HS-27A (cell line): ENCODE measurements around the gene MAN2A2.
"Not testable (repeated sequence)": the region's sequence is repeated elsewhere in the genome, so short reads cannot be mapped to it uniquely, and the experiment has no call there.

Source experiments
- DNase-seq: peaks from one replicate; pipeline ENCODE4 v3.0.0-alpha.2; 2012; ENCODE audit warnings: low read depth, missing footprints

MAN2A2 gene

DNA sequence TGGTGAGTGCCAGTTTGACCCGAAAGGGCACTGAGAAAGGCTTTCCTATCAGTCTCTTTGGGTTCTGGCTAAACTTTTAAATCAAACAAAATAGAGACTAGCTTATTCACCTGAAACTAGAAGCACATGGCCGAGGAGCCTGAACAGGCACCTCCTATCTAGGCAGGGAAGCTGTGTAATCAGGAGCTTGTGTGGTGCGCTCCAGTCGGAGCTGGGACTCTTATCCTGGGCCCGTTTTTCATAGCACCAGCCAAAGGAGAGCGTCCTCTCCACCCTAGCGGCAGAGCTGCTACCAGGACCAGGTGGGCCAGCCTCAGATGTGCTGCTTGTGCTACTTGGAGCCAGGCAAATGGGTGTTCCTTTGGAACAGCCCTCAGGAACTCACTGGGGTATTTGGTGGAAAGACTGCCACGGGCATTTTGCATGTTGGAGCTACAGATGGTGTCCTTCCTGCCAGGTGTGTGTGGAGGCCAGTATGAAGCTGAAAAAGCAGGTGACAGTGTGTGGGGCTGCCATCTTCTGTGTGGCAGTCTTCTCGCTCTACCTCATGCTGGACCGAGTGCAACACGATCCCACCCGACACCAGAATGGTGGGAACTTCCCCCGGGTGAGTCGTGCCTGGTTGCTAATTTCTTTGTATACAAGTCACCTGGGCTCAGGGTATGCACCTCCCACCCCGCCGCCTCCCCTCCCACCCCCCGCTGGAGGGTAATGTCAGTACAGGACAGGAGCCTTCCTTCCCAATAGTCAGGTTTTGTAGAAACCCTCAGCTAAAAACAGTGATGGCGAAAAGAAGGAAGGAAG is 833 bp downstream of the MAN2A2 start:
- DNase-seq: no peak

DNA sequence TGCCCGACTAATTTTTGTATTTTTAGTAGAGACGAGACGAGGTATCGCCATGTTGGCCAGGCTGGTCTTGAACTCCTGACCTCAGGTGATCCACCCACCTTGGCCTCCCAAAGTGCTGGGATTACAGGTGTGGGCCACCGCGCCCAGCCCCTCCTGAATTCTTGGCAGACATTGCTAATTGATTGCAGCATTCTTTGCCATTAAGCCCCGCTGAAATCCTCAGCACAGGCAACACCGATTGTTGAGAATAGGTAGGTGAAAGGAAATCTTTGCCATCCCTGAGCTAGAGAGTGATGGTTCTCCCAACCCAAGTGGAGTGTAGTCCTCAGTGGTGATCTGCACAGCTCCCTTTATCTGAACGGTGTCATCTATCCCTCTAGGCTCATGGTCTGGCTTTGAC is 1.6 kb downstream of the MAN2A2 start:
- no peak for DNase-seq

DNA sequence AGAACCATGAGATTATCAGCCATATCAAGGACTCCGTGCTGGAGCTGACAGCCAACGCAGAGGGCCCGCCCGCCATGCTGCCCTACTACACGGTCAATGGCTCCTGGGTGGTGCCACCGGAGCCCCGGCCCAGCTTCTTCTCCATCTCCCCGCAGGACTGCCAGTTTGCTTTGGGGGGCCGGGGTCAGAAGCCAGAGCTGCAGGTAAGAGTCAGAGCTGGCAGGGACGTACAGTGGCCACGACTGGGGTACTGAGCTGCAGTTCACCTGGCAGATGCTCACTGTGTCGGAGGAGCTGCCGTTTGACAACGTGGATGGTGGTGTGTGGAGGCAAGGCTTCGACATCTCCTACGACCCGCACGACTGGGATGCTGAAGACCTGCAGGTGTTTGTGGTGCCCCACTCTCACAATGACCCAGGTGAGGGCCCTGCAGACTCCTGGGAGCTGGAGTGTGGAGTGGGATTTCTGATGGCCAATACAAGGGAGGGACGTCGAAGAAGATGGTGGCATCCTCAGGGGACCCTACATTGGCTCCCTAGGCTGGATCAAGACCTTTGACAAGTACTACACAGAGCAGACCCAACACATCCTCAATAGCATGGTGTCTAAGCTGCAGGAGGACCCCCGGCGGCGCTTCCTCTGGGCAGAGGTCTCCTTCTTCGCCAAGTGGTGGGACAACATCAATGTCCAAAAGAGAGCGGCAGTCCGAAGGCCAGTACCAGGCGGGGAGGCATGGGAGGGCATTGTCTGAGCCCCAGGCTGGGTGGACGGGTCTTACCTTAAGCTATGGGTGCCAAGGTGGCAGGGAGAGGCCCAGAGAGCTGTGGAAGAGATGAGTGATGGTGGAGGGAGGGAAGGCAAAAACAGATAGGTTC is 2.4 kb downstream of the MAN2A2 start:
- no peak for DNase-seq

DNA sequence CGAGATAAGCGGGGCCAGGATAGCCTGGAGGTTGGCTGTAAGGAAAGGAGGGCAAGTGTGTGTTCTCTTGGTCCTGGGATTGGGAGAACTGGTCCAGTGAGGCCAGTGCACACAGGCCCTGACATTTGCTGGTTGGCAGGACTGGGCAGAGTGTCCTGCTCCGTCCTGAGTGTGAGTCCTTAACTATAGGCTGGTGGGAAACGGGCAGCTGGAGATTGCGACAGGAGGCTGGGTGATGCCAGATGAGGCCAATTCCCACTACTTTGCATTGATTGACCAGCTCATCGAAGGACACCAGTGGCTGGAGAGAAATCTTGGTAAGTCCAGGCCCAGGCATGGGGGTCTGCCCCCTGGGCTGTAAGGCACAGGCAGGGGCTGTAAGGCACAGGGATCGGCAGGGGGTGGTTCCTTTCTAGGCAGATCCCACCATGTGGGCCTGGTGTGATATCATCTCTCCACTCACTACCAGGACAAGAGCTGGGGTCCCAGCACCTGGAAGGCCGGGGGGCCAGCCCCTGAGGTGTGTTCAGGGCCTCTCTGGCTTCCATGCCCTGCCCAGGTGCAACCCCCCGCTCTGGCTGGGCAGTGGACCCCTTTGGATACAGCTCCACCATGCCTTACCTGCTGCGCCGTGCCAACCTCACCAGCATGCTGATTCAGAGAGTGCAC is 3.2 kb downstream of the MAN2A2 start:
- no peak for DNase-seq

DNA sequence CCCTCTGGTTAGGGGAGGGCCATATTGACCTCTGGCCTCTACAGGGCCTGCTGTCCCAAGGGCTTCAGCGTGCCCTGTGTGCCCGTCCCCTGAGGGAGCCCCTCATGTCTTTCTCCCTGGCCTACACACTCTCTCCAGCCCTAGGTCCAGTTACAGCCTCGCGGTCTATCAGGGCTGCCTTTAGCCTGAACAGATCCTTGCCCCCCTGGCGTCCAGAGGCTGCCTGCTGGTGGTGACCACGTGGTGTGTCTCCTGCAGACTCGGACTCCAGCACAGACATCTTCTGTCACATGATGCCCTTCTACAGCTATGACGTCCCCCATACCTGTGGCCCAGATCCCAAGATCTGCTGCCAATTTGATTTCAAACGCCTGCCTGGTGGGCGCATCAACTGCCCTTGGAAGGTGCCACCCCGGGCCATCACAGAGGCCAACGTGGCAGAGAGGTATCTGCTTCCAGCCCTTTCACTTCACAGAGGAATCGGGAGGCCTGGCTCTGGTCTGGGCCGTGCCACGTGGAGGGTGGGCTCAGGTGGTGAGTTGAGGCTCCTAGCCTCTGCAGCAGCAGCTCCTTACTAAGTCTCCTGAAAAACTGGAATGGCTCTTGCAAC is 4.1 kb downstream of the MAN2A2 start:
- DNase-seq: no peak

DNA sequence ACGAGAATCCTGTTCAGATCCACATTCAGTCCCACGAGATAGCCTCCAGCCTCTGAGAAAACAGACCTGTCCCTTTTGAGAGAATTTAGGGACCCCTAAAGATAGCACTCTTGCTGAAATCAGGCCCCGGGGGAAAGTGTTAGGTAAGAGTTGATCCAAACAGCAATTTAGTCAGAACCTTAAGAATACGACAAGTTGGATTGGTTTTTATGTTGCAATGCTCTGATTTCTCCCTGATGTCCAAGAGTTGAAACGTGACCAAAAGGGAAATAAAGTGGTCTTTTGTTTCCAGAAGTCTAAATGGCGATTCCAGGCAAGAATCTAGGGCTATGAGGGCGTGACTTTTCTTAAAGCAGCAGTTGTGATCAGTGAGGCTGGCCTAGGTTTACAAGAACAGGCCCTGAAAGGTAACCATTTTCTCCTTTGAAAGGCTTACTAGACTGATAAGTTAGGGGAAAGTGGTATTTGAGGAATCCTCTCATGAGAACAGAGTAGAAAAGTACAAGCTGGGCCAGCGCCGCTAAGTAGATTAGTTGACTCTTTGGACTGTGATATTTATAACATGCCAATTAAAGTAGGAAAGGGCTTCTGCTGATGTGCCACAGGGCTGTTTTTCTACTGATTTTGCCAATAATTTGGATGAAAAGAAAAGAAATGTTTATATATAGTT is 4.9 kb downstream of the MAN2A2 start:
- DNase-seq: no peak

DNA sequence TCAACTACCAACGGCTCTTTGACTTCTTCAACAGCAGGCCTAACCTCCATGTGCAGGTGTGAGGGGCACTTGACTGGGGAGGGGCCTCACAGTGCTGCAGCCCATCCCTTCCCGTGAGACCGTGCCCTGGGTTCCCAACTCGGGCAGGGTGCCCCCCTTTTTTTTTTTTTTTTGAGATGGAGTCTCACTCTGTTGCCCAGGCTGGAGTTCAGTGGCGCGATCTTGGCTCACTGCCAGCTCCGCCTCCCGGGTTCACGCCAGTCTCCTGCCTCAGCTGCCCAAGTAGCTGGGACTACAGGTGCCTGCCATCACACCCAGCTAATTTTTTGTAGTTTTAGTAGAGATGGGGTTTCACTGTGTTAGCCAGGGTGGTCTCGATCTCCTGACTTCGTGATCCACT is 6.3 kb downstream of the MAN2A2 start:
- DNase-seq: not testable (repeated sequence)

DNA sequence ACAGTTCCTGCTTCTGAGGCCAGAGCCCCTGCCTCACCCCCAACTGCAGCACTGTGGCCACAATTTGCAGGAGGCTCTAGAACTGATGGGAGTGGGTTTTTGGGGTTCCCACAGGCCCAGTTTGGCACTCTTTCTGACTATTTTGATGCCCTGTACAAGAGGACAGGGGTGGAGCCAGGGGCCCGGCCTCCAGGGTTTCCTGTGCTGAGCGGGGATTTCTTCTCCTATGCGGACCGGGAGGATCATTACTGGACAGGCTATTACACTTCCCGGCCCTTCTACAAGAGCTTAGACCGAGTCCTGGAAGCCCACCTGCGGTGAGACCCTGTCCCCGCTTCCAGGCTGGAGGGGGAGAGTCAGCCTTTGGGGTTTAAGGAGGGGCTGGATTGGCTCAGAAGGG is 6.9 kb downstream of the MAN2A2 start:
- no peak for DNase-seq

DNA sequence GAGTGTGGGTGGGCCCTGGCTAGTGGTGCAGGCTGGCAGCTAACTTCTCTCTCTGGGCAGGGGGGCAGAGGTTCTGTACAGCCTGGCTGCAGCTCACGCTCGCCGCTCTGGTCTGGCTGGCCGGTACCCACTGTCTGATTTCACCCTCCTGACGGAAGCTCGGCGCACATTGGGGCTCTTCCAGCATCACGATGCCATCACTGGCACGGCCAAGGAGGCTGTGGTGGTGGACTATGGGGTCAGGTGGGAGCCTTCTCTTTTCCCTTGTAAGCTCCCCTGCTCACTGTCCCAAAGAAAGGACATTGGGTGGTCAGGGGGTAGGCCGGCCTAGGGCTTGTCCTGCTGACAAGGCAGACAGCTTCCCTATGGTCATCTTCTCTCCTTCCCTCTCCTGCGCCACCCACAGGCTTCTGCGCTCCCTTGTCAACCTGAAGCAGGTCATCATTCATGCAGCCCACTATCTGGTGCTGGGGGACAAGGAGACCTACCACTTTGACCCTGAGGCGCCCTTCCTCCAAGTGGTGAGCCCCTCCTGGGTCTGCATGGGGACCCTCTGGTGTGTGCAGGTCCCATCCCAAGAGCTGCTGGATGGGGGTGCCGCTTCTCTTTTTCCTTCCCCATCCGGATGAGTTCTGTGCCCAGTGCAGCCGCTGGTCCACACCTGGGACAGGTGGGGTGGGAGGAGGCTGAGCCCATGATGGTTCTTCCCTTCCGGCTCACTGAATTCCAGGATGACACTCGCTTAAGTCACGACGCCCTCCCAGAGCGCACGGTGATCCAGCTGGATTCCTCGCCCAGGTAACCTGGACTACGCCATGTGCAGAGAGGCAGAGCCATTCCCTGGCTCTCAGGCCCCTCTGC is 7.6 kb downstream of the MAN2A2 start:
- DNase-seq: no peak

DNA sequence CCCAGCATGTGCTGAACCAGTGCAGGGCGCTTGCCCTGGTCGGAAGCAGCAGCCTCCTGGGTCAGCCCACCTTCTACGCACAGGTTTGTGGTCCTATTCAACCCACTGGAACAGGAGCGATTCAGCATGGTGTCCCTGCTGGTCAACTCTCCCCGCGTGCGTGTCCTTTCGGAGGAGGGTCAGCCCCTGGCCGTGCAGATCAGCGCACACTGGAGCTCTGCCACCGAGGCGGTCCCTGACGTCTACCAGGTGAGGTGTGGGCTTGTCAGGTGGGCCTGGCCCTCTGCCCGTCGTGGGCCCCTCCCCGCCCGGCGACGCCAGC is 8.2 kb downstream of the MAN2A2 start:
- DNase-seq: no peak

DNA sequence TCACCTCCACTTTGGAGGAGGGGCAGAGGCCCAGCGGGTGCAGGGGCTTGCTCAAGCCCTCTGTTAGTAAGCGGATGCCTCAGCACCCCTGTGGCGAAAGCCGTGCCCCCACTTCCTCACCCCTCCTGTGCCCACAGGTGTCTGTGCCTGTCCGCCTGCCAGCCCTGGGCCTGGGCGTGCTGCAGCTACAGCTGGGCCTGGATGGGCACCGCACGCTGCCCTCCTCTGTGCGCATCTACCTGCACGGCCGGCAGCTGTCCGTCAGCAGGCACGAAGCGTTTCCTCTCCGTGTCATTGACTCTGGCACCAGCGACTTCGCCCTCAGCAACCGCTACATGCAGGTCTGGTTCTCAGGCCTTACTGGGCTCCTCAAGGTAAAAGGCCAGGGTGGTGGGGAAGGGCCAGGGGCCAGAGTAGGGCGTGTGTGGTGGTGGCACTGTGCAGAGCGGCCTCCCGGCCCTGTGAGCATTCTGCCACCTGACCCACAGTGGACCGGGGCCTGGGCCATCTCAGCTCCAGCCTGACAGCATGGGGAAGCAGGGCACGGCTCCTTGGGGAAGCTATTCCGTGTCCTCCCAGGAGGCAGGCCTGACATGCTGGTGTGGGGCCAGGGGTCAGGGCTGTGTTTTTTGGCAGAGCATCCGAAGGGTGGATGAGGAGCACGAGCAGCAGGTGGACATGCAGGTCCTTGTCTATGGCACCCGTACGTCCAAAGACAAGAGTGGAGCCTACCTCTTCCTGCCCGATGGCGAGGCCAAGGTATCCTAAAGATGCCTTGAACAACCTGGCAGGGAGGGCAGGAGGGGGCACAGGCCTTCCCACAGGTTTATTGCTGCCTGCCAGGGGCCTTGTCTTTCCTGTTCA is 9.0 kb downstream of the MAN2A2 start:
- DNase-seq: no peak

DNA sequence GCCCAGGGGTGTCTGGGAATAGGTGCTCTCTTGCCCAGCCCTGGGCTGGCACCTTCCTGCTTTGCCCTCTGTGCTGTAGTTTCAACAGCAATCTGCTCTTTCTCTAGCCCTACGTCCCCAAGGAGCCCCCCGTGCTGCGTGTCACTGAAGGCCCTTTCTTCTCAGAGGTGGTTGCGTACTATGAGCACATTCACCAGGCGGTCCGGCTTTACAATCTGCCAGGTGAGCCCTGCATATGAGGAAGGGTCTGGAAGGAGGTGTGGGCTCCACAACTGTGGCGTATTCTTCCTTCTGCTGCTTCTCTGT is 9.6 kb downstream of the MAN2A2 start:
- DNase-seq: no peak

DNA sequence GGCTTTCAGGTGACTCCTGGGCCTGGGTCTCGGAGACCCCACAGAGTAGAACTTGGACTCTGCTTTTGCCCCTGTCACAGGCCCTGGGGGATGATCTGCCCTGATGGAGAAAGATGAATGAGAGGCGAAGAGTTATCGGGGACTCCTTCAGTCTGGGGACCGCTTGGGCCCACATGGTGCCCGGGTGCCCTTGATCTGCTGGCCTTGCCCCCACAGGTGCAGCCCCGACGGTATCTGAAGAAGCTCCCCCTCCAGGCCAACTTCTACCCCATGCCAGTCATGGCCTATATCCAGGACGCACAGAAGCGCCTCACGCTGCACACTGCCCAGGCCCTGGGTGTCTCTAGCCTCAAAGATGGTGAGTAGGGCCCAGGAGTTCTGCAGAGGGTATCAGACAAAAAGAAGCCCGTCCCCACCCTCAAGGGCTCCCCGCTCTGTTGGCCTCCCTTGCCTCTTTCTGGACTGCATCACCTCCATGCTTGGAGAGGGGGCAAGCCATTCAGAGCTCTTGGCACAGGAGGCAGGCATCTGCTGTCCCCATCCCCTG is 10.4 kb downstream of the MAN2A2 start:
- no peak for DNase-seq

DNA sequence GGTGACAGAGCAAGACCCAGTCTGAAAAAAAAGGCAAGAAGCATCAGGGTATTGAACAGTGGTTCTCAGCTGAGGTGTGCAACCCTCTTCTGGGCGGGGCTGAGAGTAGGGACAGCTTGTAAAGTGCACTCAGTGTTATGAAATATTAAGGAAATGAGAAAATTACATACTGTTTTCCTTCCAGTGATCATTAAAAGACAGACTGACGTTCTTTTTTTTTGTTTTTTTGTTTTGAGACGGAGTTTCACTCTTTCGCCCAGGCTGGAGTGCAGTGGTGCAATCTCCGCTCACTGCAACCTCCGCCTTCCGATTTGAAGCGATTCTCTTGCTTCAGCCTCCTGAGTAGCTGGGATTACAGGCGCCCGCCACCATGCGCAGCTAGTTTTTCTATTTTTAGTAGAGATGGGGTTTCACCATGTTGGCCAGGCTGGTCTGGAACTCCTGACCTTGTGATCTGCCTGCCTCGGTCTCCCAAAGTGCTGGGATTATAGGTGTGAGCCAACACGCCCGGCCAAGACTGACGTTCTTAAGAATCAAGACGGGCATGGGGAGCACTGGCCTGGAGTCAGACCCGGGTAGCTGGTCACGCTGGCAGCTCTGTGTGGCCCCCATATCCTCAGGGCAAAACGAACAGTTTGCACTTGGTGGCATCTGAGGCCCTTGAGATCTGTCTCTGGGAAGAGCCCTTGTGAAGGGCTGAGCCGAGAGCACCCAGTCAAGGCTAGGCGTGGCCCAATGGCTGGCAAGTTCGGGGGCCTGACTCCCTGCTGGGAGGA is 11.4 kb downstream of the MAN2A2 start:
- DNase-seq: no peak

DNA sequence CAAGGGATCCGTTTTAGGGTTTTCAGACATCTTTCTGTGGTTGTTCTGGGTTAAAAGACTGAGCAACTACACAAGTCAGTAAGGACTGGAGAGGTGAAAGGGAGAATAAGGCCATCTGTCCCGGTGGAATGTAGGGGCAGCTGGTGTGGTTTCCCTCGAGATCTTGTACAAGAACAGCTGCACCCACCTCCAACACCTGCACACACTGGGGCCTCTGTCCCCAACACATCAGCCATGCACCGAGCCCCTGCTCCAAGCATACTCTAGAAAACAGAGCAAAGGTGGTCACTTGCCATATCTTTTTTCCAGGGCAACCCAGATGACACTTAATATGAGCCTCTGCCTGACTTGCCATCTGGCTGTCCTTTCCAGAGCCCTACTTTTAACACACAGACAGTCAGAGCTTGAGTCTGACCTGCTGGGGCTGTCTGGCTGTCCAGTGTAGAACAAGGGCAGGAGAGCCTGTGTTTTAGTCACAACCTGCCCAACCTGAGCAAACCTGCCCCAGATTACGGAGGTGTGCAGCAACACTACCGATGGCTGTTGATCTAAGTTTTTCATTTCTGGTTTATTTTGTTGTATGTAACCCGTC is 12.2 kb downstream of the MAN2A2 start:
- DNase-seq: no peak

DNA sequence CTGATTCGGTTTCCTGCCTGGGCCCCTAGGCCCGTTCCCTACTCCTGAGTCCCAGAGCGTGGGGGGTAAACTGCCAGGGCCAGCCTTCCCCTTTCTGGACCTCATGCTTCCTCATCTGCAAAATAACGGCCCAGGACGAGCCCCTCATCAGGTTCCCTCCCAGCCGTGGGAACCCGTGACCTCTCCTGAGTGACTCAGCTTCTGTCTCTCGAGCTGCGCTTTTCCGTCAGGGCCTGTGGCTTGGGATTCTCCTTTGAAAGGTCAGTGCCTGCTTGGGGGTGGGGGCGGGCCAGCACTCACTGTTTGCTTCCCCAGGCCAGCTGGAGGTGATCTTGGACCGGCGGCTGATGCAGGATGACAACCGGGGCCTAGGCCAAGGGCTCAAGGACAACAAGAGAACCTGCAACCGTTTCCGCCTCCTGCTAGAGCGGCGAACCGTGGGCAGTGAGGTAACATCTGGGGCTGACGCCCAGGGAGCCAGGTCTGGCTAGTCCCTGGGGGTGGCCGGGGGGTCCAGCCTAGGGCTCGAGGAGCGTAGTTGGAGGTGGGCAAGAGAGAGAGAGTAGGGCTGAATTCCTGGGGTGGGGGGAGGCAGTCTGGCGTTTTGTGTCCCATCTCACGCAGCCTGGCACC is 12.8 kb downstream of the MAN2A2 start:
- DNase-seq: no peak

DNA sequence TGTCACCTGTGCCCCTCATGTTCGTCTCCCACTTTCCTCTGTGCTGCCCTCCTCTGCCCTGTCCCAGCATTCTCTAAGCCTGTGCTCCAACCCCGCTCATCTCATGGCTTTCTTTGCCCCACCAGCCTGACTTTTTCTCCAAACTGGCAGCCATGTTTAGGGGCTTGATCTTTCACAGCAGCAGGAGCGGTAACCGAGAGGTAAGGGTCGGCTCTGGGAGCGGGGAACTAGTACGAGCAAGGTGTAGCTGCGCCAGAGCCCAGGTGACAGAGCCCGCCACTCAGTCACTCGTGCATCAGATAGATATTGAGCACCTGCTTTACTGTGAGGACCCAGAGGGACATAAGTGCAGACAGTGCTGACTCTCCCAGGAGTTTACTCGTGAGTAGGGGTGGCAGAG is 13.4 kb downstream of the MAN2A2 start:
- no peak for DNase-seq

DNA sequence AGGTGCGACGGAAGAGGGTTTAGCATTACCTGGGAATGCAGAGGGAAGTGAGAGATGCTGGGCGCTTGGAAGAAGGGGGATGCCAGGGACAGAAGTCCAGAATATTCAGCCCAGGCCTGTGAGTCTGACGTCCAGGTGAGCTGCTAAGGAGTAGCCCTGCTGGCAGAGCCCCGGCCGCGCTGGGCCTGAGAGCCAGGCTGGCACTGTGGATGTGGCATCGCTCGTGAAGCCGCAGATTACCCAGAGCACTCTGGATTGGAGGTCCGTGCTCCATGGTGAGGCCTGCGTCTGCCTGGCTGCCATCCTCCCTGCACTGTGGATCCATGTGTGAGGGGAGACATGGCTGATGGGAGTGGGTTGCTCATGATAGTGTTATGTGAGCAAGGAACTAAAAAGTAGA is 14.5 kb downstream of the MAN2A2 start:
- no peak for DNase-seq
